K562 (cell line): ENCODE results near the gene FBXO44. TPM values are rescaled to one million over a fixed set of nuclear protein-coding genes. Genes with fewer than 3 reads are reported as not detected.

ENCODE experiments used
- ATAC-seq: fragments of 200-7000 bp; cut with Tn5 transposase; 3 replicates; pipeline ENCODE4 v1.9.1; 2020; ENCODE audit warnings: moderate library complexity
- BruUV-seq: library from RNA; stranded (reverse); fragments of 400-500 nt; replicated peaks from 2 replicates; lab custom pipeline; 2021; lab: Mats Ljungman, UMichigan
- CTCF ChIA-PET: fragments of 300-600 bp; formaldehyde crosslinking; extraction: SDS; loops from one replicate; lab custom pipeline; 2021; ENCODE audit warnings: low intra/inter-chr PET ratio; lab: Yijun Ruan, JAX
- POLR2A ChIA-PET: fragments of 300-600, 350-650 bp; sonication (Branson Sonifier 250); formaldehyde crosslinking; extraction: SDS; loops from one replicate; lab custom pipeline; 2021; ENCODE audit warnings: antibody characterized with exemption, inconsistent platforms; lab: Yijun Ruan, JAX
- DNase-seq, 4 experiments: peaks; one replicate each; pipeline versions ENCODE4 v3.0.0 to v3.0.0-alpha.2; 2011 to 2018; ENCODE audit warnings: low spot score in 3 of 4, mixed read lengths in 3 of 4; ENCODE audit errors: extremely low read depth in 1 of 4
- FAIRE-seq: peaks from 2 replicates; lab custom pipeline; 2011; peaks lifted over from hg19 to GRCh38; lab: Jason Lieb, UNC
- H2AFZ ChIP-seq: 2 replicates; pipeline ENCODE4 v1.6.0; 2011; ENCODE audit warnings: low read depth, low read length, control low read depth, inconsistent platforms
- H3K27ac ChIP-seq: fragments of 200-600 bp; 3 replicates; pipeline ENCODE4 v1.8.0; 2011; ENCODE audit warnings: low read depth, mild to moderate bottlenecking, control low read depth, inconsistent platforms, low read length, moderate library complexity, mixed read lengths; ENCODE audit errors: extremely low read depth
- H3K27me3 ChIP-seq, 2 experiments: fragments of 300-600 bp in 1 of 2; 2 replicates in 1 of 2; 3 replicates in 1 of 2; pipeline versions ENCODE4 v1.6.0 to v1.8.0; 2011; ENCODE audit warnings: inconsistent platforms in 2 of 2, low read length in 2 of 2, mild to moderate bottlenecking in 1 of 2, mixed read lengths in 1 of 2, moderate library complexity in 1 of 2; ENCODE audit not compliant: control insufficient read depth in 2 of 2, insufficient read depth in 2 of 2
- H3K36me3 ChIP-seq: fragments of 300-600 bp; 3 replicates; pipeline ENCODE4 v1.8.0; 2011; ENCODE audit warnings: mild to moderate bottlenecking, low read length, inconsistent platforms; ENCODE audit not compliant: control insufficient read depth, insufficient read depth
- H3K4me1 ChIP-seq, 2 experiments: fragments of 200-600 bp in 1 of 2; replicated peaks in 1 of 2; 2 replicates in 1 of 2; 3 replicates in 1 of 2; pipeline versions ENCODE4 v1.5.1 to v1.8.0; 2011; ENCODE audit warnings: inconsistent platforms in 2 of 2, low read length in 2 of 2, mild to moderate bottlenecking in 1 of 2, mixed read lengths in 1 of 2, moderate library complexity in 1 of 2; ENCODE audit not compliant: control insufficient read depth in 2 of 2, insufficient read depth in 2 of 2
- H3K4me2 ChIP-seq: 2 replicates; pipeline ENCODE4 v1.6.1; 2011; ENCODE audit warnings: low read length, control low read depth, inconsistent platforms, mixed read lengths; ENCODE audit not compliant: insufficient read depth
- H3K4me3 ChIP-seq: fragments of 200-600 bp; sonication (generic), shearing (Covaris generic); 2 replicates; pipeline ENCODE4 v1.5.1; 2016; ENCODE audit warnings: control low read depth, inconsistent platforms
- H3K79me2 ChIP-seq: fragments of 200-600 bp; 3 replicates; pipeline ENCODE4 v1.8.0; 2011; ENCODE audit warnings: low read length, inconsistent platforms; ENCODE audit not compliant: control insufficient read depth, insufficient read depth
- H3K9ac ChIP-seq, 2 experiments: 2 replicates each; pipeline versions ENCODE4 v1.6.0 to v1.6.1; 2011; ENCODE audit warnings: low read depth in 2 of 2, low read length in 2 of 2, control low read depth in 1 of 2, inconsistent platforms in 1 of 2, mild to moderate bottlenecking in 1 of 2, mixed read lengths in 1 of 2; ENCODE audit not compliant: insufficient read depth in 1 of 2
- H3K9me1 ChIP-seq: one replicate; pipeline ENCODE4 v1.6.0; 2011; ENCODE audit warnings: inconsistent platforms, mild to moderate bottlenecking, low read length, moderate library complexity; ENCODE audit not compliant: control insufficient read depth, insufficient read depth
- H3K9me3 ChIP-seq: replicated peaks from 2 replicates; pipeline ENCODE4 v1.5.1; 2011; ENCODE audit warnings: low read depth, low read length, inconsistent platforms; ENCODE audit not compliant: control insufficient read depth, insufficient read depth
- H4K20me1 ChIP-seq: replicated peaks from 2 replicates; pipeline ENCODE4 v1.6.1; 2011; ENCODE audit warnings: low read length, inconsistent platforms, mixed read lengths; ENCODE audit not compliant: control insufficient read depth, insufficient read depth
- SETDB1 ChIP-seq: IDR thresholded peaks from one replicate; pipeline ENCODE4 v1.6.1; 2012; ENCODE audit warnings: low read length, control low read depth, inconsistent platforms
- ZBTB7A ChIP-seq: IDR thresholded peaks from 2 replicates; pipeline ENCODE4 v1.6.1; 2011; ENCODE audit warnings: low read depth, mild to moderate bottlenecking, low read length, moderate library complexity, borderline replicate concordance; ENCODE audit not compliant: control insufficient read depth
- WGBS: fragments of 100-300 bp; shearing (Covaris generic); methylation state at CpG from one replicate; pipeline ENCODE4 v1.1.6; 2016; ENCODE audit warnings: low coverage, mixed read lengths; ENCODE audit not compliant: insufficient coverage; ENCODE audit errors: missing lambda C conversion rate; 5-methylcytosine and 5-hydroxymethylcytosine counted together
- in situ Hi-C: fragments of 300-500 bp; cut with MboI; formaldehyde crosslinking; loops from 4 replicates; pipeline ENCODE4 v1.15.0; 2018; ENCODE audit warnings: inconsistent platforms, mixed read lengths
- intact Hi-C: fragments of 100-400 bp; cut with micrococcal nuclease; formaldehyde crosslinking; loops from 2 replicates; pipeline ENCODE4 v1.14.2; 2022
- polyA plus RNA-seq, 8 experiments: library from polyadenylated mRNA; depleted of rRNA in 4 of 8; stranded (reverse) in 5 of 8; unstranded in 3 of 8; fragments of >200 nt; fragmentation: Nextera tagmentation in 2 of 8; fragmentation: Illumina TruSeq in 1 of 8; extraction: Ambion mirVana in 2 of 8; extraction: Trizol in 1 of 8; gene quantifications; 2 replicates each; pipeline versions ENCODE4 v1.2.1 to v1.2.3, GENCODE V29; 2011 to 2014; ENCODE audit warnings: inconsistent platforms in 1 of 8, missing spikeins in 1 of 8
- total RNA-seq, 7 experiments: library from RNA; depleted of rRNA in 6 of 7; stranded (reverse); fragments of >200 nt in 6 of 7; fragmentation: Illumina TruSeq in 2 of 7; extraction: Trizol in 2 of 7; gene quantifications; 2 replicates each; pipeline versions ENCODE4 v1.2.1 to v1.2.3, GENCODE V29; 2011 to 2021; ENCODE audit warnings: low replicate concordance in 1 of 7
- TF ChIP-seq, protein P1 (sequence below): sonication (generic); formaldehyde crosslinking; IDR thresholded peaks from 2 replicates; pipeline ENCODE4 v1.8.0; 2022; ENCODE audit warnings: mild to moderate bottlenecking, missing genetic modification reagents

The FBXO44 gene
- total and polyA plus RNA-seq, 9 of the 15 experiments (the other 6 are each of a cell fraction or from before 2014, with no cell fraction given) = 0.69 to 20.9 (median 6.7) TPM

DNA sequence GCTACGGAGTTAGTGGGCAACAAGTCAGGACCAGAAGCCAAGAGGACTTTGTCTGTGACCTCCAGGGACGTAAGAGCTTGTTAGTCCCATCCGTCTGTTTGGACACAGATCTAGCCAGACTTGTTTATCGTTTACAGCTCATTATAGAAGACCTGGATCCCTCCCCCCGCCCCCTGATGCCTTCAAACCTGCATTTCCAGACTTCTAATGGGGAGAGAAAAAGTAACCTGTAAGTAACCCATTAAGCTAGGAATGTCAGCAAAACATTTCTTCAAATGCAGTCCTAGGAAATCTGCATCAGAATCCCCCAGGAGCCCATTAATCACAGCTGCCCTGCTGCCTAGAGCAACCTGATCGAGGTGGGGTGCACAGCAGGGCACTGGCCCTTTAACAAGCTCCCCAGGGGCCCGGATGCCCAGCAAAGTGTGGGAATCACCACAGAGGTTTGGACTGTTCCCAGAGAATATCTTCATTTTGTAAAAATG is 27.7 kb downstream of the FBXO44 start:
- peak overlapping the region; percentile 92; the same call in 1 of the 2 replicates for H3K4me2 ChIP-seq
- H4K20me1 ChIP-seq = no peaks in the 10 kb centered on the region; the same call in 1 of the 2 replicates
- no peak for TF ChIP-seq SETDB1
- TF ChIP-seq ZBTB7A = no peak
- TF ChIP-seq, protein P1, sequence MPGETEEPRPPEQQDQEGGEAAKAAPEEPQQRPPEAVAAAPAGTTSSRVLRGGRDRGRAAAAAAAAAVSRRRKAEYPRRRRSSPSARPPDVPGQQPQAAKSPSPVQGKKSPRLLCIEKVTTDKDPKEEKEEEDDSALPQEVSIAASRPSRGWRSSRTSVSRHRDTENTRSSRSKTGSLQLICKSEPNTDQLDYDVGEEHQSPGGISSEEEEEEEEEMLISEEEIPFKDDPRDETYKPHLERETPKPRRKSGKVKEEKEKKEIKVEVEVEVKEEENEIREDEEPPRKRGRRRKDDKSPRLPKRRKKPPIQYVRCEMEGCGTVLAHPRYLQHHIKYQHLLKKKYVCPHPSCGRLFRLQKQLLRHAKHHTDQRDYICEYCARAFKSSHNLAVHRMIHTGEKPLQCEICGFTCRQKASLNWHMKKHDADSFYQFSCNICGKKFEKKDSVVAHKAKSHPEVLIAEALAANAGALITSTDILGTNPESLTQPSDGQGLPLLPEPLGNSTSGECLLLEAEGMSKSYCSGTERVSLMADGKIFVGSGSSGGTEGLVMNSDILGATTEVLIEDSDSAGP = 0 out of 2 replicates have a peak, but pooled peaks have one; percentile 56
- TF ChIP-seq, all 486 proteins: peak for 1
- in situ Hi-C loops = no loop called here
- DNase-seq (no peak), FAIRE-seq (no peak), ATAC-seq (no peak)
- BruUV-seq = no TSS peak
- Histone ChIP-seq H3K36me3 (peaks cover 21% of the 10 kb centered on the region), H3K9me1 (peaks cover 4% of the 10 kb centered on the region), H3K9ac (peak overlapping the region in 1 of 2 experiments; percentile 86; a peak in 2 of 4 replicates), H3K27ac (peak overlapping the region; percentile 93; the same call in 1 of the 3 replicates), H3K9me3 (no peaks in the 10 kb centered on the region), H2AFZ (peak overlapping the region; percentile 87), H3K27me3 (no peaks in the 10 kb centered on the region), H3K4me1 (peaks cover 11 to 28% of the 10 kb centered on the region in 2 experiments), H3K4me3 (no peak overlapping the region), H3K79me2 (peaks cover 22% of the 10 kb centered on the region)
- CTCF ChIA-PET = no interaction called here
- POLR2A ChIA-PET = interaction anchor here (0.7 to 3.3 kb wide), 12 partner anchors 8 to 227 kb away, joined by 3 to 40 read pairs (median 5); no protein-coding TSS in a partner anchor
- WGBS = 48% methylated on average over 7 of the region's 7 CpGs
- intact Hi-C loops = no loop called here
